HG03354 (cell line): ENCODE measurements around the gene HSD17B8.

Experiments
- ATAC-seq: cut with Tn5 transposase; IDR thresholded peaks from one replicate; pipeline ENCODE4 v1.9.1; 2021; ENCODE audit warnings: mild to moderate bottlenecking; ENCODE audit not compliant: unreplicated experiment, poor library complexity, severe bottlenecking

HSD17B8 gene

DNA sequence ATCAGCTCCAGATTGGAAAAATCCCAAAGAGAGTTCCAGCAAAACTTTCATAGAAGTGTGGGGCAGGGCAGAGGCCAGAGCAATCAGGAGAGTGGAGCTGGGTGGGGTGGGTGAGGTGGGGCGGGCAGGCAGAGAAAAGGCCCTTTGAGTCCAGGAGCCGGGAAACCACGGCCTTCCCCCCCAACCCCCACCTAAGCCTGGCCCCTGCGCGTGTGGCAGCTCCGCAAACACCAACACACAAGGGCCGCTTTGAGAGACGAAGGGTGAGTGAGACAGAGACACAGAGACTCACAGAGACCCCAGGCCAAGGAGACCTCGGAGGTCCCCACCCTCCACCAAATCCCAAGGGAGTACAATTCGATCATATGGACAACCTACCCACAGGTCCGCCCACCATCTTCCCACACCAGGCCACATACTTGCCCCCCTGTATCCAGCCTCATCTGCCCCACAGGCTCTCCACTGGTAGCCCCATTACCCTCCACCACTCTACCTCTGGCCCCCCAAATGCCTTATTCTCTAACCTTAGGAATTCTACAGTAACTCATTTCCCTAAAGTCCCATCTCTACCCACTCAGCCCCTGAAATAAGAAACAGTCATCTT lies 13.8 kb upstream of the HSD17B8 start:
- ATAC-seq: no peak

DNA sequence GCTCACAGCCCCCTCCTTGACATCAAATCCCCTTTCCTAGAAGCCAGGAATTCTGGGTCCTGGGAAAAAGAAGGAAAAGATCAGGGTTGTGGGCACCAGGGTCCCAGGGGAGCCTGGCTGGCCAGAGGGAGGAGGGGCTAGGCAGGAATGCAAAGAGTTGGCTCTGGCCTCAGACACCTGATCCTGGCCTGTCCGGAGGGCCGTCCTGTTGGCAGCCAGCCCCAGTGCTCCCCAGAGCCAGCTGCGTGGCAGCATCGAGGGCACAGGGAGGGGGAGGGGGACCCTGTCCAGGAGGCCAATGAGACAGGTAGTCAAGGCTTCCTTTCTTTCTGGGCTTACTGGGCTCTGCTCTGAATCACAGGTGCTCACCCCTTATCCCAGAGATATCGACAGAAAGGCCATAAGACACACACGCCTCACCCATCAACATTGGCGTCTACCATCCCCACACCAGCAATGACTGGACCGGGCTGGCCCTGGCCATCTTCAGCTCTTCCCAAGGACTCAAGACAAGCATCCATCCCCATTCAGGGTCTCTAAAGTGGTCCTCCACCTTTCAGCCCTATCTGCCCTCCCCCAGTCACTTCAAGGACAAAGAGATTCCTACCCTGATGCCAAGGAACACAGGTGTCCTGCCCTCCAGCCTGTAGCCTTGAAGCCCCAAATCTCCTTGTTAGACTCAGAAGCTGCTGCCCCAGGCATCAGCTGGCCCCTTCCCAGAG lies 12.9 kb upstream of the HSD17B8 start:
- ATAC-seq: no peak

DNA sequence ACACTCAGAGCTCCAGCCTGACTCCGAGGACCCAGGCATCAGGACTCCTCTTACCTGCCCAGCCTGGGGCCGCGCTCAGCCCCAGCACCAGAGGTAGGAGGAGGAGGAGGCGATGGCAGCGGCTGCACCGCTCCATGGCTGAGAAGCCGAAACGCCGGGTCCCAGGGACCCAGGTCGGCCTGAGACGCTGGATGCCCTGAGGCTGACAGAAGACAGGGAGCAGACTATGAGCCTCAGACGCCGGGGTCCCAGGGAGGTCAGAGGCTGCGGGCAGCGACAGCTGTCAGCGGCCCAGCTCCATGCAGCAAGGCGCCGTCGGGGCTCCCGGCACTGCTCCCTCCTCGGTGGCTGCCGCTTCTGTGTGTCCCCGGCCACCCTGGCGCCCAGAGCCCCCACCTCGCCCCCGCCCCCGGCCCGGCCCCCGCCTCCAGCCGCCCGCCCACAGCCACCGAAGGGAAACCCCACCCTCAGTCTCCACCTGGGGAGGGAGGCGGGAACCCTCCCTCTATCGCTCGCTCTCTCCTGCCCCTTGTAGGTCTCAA lies 12.3 kb upstream of the HSD17B8 start, which contains the start of gene COL11A2:
Gene COL11A2 (minus strand): TSS at position 363 of the 542 bp plus-strand sequence. CDS start 227 bp downstream, at position 136.
- no peak for ATAC-seq

DNA sequence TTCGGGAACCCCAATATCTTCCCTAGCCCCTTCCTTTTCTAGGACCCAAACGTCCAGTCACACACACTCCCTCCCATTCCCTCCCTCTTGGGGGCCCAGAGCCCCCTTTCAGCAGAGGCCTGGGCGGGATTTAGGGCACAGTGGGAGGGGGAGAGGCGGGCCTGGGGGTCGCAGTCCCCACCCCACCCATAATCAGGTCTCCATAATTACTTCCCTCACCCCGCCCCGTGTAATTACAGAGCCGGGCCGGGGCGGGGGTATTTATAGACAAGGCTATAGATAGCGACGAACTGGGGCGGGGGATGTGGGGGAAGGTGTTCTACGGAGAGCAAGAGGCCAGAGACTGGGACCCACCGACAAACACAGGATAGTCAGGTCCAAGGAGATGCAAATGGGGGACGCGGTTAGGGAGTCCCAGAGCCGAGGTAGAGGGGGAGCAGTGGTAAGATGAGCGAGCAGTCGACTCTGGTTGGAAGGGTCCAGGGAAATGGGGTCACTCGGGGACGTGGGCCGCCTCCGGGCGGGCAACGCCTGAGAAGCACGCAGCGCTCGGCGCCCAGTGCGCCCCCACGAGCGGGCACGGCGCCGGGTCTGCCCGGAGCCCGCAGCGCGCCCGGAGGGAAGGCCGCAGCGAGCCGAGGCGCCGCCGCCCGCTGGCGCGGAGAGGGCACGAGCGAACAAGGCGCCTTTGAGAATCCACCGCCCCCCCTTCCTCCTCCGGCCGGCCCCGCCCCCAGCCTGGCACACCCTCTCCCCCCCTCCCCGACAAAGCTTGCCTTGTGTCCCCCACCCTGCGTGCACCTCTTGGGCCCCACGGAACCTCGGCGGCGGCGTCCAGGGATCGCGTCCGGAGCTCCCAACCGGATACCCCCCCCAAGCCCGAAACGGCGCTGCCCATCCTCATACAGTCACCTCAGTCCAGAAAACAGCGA lies 11.5 kb upstream of the HSD17B8 start:
- no peak for ATAC-seq

DNA sequence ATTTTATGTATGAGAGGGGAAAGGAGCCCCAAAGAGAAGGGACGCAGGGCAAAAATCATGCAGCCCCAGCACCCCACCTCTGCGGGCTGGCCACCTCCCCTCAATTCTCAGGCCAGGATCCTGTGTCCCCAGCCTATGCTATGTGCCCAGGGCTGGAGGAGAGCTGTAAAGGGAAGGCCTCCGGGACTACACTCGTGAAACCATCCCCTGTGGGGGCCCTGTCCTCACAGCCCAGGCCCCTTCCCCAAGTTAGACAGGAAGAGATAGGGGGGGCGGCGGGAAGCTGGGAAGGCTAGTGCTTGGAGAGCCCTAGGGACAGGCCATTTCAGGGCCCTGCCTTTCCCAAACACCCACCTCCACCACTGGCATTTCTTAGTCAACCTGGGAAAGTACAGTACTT lies 10.8 kb upstream of the HSD17B8 start:
- ATAC-seq: no peak

DNA sequence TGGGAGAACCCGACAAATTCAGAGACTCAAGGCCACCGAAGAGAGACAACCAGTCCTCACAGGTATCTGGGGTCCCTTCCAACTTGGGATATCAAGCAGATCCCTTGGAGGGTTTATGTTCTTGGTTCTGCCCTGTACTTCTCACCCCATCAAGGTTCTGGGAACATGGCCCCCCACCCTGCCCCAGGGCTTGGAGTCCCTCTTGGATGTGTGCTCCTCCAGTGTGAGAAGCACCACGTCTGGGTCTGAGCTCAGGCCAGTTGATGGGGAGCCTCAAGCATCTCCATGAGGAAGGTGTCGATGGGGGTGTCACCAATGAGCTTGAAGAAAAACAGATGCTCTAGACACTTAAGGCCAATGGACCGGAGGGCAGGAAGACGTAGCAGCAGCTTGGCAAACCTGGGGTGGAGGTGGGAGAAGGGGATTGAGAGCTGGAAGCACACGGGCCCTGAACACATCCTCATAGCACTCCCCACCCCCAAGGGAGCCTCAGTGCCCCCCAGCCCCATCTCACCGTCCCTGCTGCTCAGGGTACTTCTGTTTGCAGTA lies 9.9 kb upstream of the HSD17B8 start:
- no peak for ATAC-seq

DNA sequence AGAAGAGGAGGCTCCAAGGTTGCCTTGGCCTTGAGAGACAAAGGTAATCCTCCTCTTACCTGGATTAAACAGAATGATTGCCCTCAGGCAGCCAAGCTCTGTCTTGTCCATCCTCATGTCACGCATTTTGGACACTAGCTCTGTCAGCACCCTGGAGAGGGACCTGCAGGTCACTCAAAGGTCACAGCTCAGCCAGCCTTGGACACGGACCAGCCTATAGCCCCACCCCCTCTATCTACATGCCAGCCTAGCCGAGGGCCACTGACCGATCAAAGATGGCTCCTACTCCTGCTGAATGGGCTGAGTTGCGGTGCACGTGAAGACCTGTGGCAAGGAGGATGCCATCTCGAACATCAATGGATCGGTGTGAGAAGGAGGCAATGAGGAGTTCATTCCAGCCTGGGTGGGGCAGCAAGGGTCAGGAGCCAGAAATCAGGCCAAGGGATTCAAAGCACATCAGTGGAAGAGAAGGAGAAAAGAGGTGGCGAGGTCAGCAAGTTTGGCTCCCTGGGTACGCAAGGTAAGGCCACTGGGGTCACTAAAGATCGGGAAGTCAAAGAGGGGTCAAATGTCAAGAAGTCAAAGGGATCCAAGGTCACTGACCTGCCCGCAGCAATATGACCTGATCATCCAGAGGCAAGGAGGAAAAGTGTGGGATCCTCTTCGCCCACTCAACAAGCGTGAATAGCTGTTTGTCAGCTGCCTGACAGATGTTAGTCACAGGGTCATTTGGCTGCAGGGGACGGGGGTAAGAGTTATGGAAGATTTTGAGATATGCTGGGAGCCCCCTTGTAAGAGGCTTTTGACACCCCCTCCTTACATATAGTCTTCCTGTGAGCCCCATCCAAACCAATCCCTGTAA lies 8.9 kb upstream of the HSD17B8 start:
- ATAC-seq: no peak

DNA sequence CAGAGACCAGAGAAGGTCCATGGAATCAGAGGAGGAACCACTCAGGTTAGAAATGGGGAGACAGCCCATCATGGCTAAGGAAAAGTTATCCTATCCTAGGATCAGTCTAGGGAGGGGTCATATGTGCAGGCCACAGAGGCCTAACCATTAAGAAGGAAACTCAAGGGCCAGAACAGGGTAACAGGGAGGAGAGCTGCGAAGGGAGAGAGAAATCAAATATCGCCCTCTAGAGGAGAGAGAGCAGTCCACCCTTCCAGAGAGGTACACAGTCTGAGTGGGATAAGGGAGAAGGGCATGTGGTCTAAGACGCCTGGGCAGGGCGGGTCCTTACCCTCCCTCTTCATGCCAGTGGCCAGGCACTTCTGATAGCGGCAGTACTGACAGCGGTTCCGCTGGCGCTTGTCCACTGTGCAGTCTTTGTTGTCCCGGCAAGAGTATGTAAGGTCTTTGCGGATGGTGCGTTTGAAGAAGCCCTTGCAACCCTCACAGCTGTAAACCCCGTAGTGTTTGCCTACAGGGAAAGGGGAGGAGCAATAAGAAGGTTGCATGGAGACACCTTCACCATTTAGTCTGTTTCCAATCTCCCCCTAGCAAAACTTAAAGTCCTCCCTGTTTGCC lies 6.9 kb upstream of the HSD17B8 start:
- ATAC-seq: no peak

DNA sequence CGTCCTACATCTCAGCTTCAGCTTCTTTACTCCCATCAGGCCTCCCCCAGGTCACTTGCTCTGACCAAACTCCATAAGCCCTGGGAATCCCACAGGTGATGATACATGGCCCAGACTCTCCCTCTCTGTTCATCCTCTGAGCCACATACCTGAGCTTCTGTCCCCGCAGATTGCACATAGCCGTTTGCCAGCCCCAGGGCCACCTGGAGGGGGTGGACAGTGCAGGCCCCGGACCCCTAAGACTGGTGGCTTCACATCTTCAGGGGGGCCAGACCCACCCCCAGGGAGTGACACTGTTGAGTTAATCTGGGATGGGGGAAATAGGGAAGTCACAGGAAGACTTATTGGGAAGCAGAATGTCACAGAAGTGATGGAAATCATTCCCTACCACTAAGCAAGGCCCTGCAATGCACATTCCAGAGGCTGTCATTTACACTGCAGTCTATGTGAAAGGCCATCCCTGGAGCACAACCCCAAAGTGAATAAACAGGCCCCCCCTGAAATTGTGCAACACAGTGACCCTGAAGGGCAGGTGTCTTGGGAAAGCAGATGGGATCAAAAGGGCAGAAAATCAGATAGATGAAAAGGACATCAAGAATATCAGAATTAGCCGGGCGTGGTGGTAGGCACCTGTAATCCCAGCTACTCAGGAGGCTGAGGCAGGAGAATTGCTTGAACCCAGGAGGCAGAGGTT lies 6.1 kb upstream of the HSD17B8 start:
- no peak for ATAC-seq

DNA sequence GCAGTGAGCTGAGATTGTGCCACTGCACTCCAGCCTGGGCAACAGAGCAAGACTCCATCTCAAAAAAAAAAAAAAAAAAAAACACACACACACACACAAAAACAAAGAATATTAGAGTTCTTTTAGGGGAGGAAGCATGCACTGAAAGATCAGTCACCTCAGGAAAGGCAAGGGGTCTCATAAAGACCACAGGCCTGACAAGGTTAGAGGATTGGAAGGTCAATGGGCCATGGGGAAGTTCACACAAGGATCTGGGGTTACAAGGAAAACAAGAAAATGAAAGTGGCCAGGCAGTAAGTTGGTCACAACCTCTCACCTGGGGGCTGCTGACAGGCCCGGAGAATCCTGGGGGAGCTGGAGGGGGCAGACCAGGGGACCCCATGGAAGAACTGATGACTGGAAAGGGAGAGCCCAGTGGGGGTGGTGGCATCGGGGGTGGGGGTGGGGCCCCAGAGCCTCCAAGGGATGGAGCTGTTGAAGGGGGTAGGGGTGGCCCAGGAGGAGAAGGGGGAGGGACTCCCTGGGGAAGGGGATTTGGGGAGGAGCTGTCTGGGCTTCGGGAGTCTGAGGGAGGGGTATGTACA lies 5.5 kb upstream of the HSD17B8 start:
- no peak for ATAC-seq

DNA sequence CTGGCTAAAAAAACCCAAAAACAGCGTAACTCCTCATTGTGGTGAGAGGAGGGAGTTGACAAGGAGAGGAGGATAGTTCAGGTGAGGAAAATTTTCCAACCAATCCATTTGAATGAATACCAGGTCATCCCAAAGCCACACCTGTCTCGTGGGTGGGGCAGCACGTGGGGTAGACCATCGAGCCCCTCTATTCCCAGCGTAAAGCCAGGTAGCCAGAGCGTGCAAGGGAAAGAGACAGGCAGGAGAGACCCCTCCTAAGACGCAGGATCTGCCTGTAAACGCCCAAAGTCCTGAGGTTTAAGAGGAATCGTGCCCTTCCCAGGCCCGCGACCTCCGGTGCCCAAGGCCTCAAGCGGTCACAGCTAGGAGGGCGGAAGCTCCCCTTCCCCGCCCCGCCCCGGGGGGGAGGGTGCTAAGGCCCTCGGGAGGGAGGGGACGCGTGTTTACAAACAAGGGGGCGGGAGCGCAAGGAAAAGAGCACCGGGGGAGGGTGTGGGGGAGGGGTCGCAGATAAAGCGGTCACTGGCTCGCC lies 4.7 kb upstream of the HSD17B8 start:
- ATAC-seq: peak; percentile 26

DNA sequence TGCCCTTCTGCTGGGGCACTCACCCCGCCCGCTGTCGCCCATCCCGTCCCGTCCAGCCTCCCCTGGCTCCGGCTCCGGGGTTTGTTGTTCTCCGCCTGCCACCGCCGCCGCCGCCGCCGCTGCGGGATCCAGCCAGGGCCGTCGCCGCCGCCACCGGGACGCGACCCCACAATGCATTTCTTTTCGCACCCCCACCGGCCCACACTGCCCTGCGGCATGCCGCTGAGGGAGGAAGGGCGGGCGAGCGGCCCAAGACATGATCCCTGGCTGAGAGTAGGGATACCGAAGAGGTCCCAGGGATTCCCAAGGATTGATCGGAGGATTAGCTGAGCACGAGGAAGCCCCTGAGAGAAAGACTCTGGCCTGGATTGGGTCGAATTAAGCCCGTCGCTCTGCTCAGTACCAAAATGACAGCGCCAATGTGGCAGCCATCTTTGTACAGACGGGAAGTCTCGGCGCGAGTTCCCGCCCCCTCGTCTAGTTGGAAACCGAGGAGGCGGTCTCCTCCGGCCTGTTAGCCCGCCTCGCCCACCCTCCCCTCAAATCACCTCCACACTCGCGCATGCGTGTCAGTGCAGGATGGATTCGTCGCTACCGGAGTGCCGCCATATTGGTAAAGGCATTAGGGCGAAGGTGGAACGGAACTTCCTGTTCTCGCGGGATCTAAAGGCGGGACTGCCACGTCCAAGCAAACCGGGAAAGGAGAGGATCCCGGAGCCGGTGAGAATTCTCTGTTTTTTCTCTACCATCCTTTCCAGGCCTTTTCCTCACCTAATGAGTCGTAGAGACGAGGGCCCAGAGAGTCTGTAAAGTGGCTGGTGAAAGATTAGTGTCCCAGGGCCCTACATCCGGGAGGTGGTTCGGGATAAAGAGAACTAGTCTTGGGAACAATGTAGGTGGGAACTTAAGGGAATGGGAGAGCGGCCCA lies 4.0 kb upstream of the HSD17B8 start, which contains the start of the genes RXRB and SLC39A7:
Gene RXRB (minus strand): TSS at position 447 of the 928 bp plus-strand sequence. CDS start 189 bp downstream, at position 258.
Gene SLC39A7 (plus strand): TSS at position 649 of the 928 bp plus-strand sequence. CDS start 379 bp downstream, outside the sequence.
- peak; percentile 69 for ATAC-seq

DNA sequence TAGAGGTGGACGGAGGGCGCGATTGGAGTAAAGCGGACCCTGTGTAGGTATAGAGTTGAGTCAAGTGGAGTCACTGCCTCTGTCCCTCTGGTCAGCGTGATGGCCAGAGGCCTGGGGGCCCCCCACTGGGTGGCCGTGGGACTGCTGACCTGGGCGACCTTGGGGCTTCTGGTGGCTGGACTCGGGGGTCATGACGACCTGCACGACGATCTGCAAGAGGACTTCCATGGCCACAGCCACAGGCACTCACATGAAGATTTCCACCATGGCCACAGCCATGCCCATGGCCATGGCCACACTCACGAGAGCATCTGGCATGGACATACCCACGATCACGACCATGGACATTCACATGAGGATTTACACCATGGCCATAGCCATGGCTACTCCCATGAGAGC lies 3.3 kb upstream of the HSD17B8 start:
- no peak for ATAC-seq

DNA sequence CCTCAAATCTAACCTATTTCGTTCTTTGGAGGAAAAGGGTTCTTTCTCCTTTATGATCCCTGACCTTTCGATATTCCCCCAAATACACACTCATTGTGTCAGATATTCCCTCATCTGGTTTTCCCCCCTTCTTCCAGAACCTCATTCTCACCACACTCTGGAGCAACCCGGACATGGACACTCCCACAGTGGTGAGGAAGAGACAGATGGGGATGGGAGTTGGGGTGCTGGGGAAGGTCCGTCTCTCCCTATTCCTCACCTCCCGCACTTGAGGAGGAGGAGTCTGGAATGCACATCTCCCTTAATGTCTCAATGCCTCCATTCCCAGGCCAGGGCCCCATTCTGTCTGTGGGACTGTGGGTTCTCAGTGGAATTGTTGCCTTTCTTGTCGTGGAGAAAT lies 2.5 kb upstream of the HSD17B8 start:
- ATAC-seq: no peak

DNA sequence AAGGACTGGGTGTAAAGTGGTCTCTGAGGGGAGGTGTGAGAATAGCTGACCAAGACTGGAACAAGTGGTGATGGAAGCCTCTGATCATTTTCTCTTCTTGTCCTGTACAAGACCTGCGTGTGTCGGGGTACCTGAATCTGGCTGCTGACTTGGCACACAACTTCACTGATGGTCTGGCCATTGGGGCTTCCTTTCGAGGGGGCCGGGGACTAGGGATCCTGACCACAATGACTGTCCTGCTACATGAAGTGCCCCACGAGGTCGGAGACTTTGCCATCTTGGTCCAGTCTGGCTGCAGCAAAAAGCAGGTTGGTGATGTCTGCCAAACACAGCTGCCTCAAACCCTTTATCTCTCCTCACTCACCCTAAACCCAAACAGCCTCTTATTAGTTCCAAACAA lies 1.7 kb upstream of the HSD17B8 start:
- ATAC-seq: no peak

DNA sequence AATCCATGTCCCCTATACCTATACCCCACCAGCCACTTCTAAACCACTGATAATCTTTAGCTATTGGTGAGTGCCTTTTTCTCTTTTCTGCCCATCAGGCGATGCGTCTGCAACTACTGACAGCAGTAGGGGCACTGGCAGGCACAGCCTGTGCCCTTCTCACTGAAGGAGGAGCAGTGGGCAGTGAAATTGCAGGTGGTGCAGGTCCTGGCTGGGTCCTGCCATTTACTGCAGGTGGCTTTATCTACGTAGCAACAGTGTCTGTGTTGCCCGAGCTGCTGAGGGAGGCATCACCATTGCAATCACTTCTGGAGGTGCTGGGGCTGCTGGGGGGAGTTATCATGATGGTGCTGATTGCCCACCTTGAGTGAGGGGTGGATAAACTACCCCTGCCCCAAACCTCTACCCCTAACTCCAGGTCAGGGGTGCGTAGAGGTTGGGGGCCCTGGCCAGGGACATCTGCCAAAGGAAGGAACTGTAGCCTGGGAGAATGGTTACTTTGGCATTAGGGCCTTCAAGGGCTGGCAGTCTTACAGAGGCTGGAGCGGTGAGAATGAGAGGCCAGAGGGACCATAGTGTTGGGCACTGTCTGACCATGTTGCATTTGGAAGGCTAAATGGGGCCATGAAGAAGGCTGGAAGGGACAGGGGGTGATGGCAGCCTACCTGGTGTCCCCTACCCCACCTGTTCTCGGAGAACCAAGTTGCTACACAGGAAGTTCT lies 851 bp upstream of the HSD17B8 start:
- no peak for ATAC-seq
